Smooth muscle cell (in vitro differentiated cells): ENCODE measurements around the gene OCA2. TPM values are rescaled to one million over a fixed set of nuclear protein-coding genes. Genes with fewer than 3 reads are reported as not detected.

Experiments
- DNase-seq: peaks from one replicate; lab custom pipeline; 2025; ENCODE audit not compliant: unreplicated experiment; lab: John Stamatoyannopoulos, UW
- H2AFZ ChIP-seq: fragments of 200-600 bp; sonication (generic); 2 replicates; pipeline ENCODE4 v1.6.0; 2016; ENCODE audit warnings: antibody characterized with exemption, low read depth, mild to moderate bottlenecking
- H3F3A ChIP-seq: fragments of 200-600 bp; sonication (generic); 2 replicates; pipeline ENCODE4 v1.6.0; 2017; ENCODE audit warnings: antibody characterized with exemption, low read depth
- H3K27ac ChIP-seq: fragments of 200-600 bp; sonication (generic); 2 replicates; pipeline ENCODE4 v1.5.1; 2016; ENCODE audit warnings: low read depth, mild to moderate bottlenecking
- H3K27me3 ChIP-seq: fragments of 200-600 bp; sonication (generic); 2 replicates; pipeline ENCODE4 v1.6.1; 2016; ENCODE audit warnings: low read depth, mild to moderate bottlenecking
- H3K36me3 ChIP-seq: fragments of 200-600 bp; sonication (generic); 2 replicates; pipeline ENCODE4 v1.5.1; 2016; ENCODE audit warnings: low read depth
- H3K4me1 ChIP-seq: fragments of 200-600 bp; sonication (generic); 2 replicates; pipeline ENCODE4 v1.5.1; 2016; ENCODE audit warnings: low read depth
- H3K4me2 ChIP-seq: fragments of 200-600 bp; sonication (generic); 2 replicates; pipeline ENCODE4 v1.6.0; 2016; ENCODE audit warnings: mild to moderate bottlenecking
- H3K4me3 ChIP-seq: fragments of 200-600 bp; sonication (generic); 2 replicates; pipeline ENCODE4 v1.5.1; 2016; ENCODE audit warnings: mild to moderate bottlenecking
- H3K79me2 ChIP-seq: fragments of 200-600 bp; sonication (generic); 2 replicates; pipeline ENCODE4 v1.6.0; 2016; ENCODE audit warnings: low read depth, mild to moderate bottlenecking
- H3K9ac ChIP-seq: fragments of 200-600 bp; sonication (generic); 2 replicates; pipeline ENCODE4 v1.6.0; 2016; ENCODE audit warnings: low read depth
- H3K9me3 ChIP-seq: fragments of 200-600 bp; sonication (generic); replicated peaks from 2 replicates; pipeline ENCODE4 v1.5.1; 2016; ENCODE audit warnings: low read depth
- H4K20me1 ChIP-seq: fragments of 200-600 bp; sonication (generic); 2 replicates; pipeline ENCODE4 v1.6.0; 2016; ENCODE audit warnings: low read depth
- CTCF ChIP-seq: fragments of 200-600 bp; sonication (generic); IDR thresholded peaks from 2 replicates; pipeline ENCODE4 v1.5.1; 2017; ENCODE audit warnings: borderline replicate concordance, mild to moderate bottlenecking, antibody characterized with exemption; ENCODE audit not compliant: insufficient read depth, poor library complexity, severe bottlenecking
- WGBS: methylation state at CpG from one replicate; pipeline ENCODE4 v1.1.7; 2016; ENCODE audit warnings: low lambda C conversion rate; 5-methylcytosine and 5-hydroxymethylcytosine counted together
- polyA plus RNA-seq: library from polyadenylated mRNA; unstranded; fragments of >200 nt; fragmentation: Nextera tagmentation; extraction: Ambion mirVana; gene quantifications from 2 replicates; pipeline ENCODE4 v1.2.1, GENCODE V29; 2016
- total RNA-seq: library from RNA; depleted of rRNA; stranded (reverse); fragments of >200 nt; gene quantifications from 2 replicates; pipeline ENCODE4 v1.2.3, GENCODE V29; 2014

OCA2 gene
- total and polyA plus RNA-seq, 2 experiments from 2014 or later = 0.16 TPM; not detected in 1

- 91% methylated on average over 10 of the region's 10 CpGs for WGBS
- DNase-seq = no peak
- Histone ChIP-seq H3K4me3 (no peak overlapping the region), H3F3A (no peaks in the 10 kb centered on the region), H3K4me1 (no peaks in the 10 kb centered on the region), H3K27me3 (no peaks in the 10 kb centered on the region), H3K4me2 (no peak overlapping the region), H3K9me3 (no peaks in the 10 kb centered on the region), H3K9ac (no peak overlapping the region), H3K27ac (no peak overlapping the region), H3K79me2 (no peaks in the 10 kb centered on the region), H3K36me3 (no peaks in the 10 kb centered on the region), H2AFZ (no peak overlapping the region), H4K20me1 (no peaks in the 10 kb centered on the region)
- no peak for TF ChIP-seq CTCF
These were observed 83.3 kb downstream of the OCA2 start for GRCh38 chr15:28015855-28016254.

GRCh38 chr15:28014623-28015200 lies 84.4 kb downstream of the OCA2 start:
- no peaks in the 10 kb centered on the region for H3K9me3 ChIP-seq
- H3K27ac ChIP-seq = no peak overlapping the region
- 95% methylated on average over 23 of the region's 23 CpGs for WGBS
- no peak overlapping the region for H2AFZ ChIP-seq
- DNase-seq = no peak
- no peak overlapping the region for H3K4me2 ChIP-seq
- no peaks in the 10 kb centered on the region for H3K36me3 ChIP-seq
- no peak overlapping the region for H3K4me3 ChIP-seq
- H3K9ac ChIP-seq = no peak overlapping the region
- no peaks in the 10 kb centered on the region for H4K20me1 ChIP-seq
- no peaks in the 10 kb centered on the region for H3K27me3 ChIP-seq
- TF ChIP-seq CTCF = no peak
- H3K79me2 ChIP-seq = no peaks in the 10 kb centered on the region
- H3K4me1 ChIP-seq = no peaks in the 10 kb centered on the region
- no peaks in the 10 kb centered on the region for H3F3A ChIP-seq

- H3K79me2 ChIP-seq = no peaks in the 10 kb centered on the region
- no peaks in the 10 kb centered on the region for H3F3A ChIP-seq
- H3K27me3 ChIP-seq = no peaks in the 10 kb centered on the region
- no peak overlapping the region for H2AFZ ChIP-seq
- H3K9ac ChIP-seq = no peak overlapping the region
- WGBS = 91% methylated on average over 9 of the region's 9 CpGs
- DNase-seq = no peak
- no peak overlapping the region for H3K27ac ChIP-seq
- no peaks in the 10 kb centered on the region for H3K9me3 ChIP-seq
- H3K36me3 ChIP-seq = no peaks in the 10 kb centered on the region
- H3K4me2 ChIP-seq = no peak overlapping the region
- H3K4me3 ChIP-seq = no peak overlapping the region
- TF ChIP-seq CTCF = no peak
- H4K20me1 ChIP-seq = no peaks in the 10 kb centered on the region
- H3K4me1 ChIP-seq = no peaks in the 10 kb centered on the region
These were observed 85.1 kb downstream of the OCA2 start for GRCh38 chr15:28013976-28014375.

GRCh38 chr15:28013480-28013879 lies 85.6 kb downstream of the OCA2 start:
- H3K4me1 ChIP-seq = no peaks in the 10 kb centered on the region
- no peaks in the 10 kb centered on the region for H3F3A ChIP-seq
- H3K4me3 ChIP-seq = no peak overlapping the region
- H4K20me1 ChIP-seq = no peaks in the 10 kb centered on the region
- H3K36me3 ChIP-seq = no peaks in the 10 kb centered on the region
- no peak for DNase-seq
- H3K79me2 ChIP-seq = no peaks in the 10 kb centered on the region
- 89% methylated on average over 7 of the region's 7 CpGs for WGBS
- H3K4me2 ChIP-seq = no peak overlapping the region
- H3K27me3 ChIP-seq = no peaks in the 10 kb centered on the region
- no peak overlapping the region for H3K27ac ChIP-seq
- no peak for TF ChIP-seq CTCF
- no peaks in the 10 kb centered on the region for H3K9me3 ChIP-seq
- no peak overlapping the region for H3K9ac ChIP-seq
- H2AFZ ChIP-seq = no peak overlapping the region
